Renal cortex interstitium (tissue), 11 donors: ENCODE results near the gene CRTC3. TPM values are rescaled to one million over a fixed set of nuclear protein-coding genes. Genes with fewer than 3 reads are reported as not detected.
"Not testable (repeated sequence)": the region's sequence is repeated elsewhere in the genome, so short reads cannot be mapped to it uniquely, and the experiment has no call there.

Source experiments
- DNase-seq, 11 donors: peaks; one replicate each; pipeline ENCODE4 v3.0.0-alpha.2; 2013; ENCODE audit warnings: low read depth in 9 of 11, low spot score in 4 of 11; ENCODE audit errors: extremely low read depth in 1 of 11
- polyA plus RNA-seq, 3 donors: library from polyadenylated mRNA; unstranded; fragments of 120-200 nt; gene quantifications; one replicate each; pipeline ENCODE4 v1.2.1, GENCODE V29; 2013; ENCODE audit not compliant: insufficient read length in 3 of 3

CRTC3 gene
- polyA plus RNA-seq, 3 donors, result 29.1 to 35.4 (median 32.5) TPM

DNA sequence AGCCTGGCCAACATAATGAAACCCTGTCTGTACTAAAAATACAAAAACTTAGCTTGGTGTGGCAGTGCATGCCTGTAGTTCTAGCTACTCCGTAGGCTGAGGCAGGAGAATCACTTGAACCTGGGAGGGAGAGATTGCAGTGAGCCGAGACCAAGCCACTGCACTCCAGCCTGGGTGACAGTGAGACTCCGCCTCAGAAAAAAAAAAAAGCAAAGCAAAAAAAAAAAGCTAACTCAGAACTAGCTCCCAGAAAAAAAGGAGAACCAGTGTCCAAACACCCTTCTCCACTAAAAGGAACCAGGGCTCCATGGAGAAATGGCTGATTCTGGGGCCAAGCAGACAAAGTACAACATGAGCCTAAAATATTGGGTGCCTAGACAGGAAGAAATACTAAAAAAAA, 16.7 kb upstream of the CRTC3 start:
- no peak for DNase-seq

DNA sequence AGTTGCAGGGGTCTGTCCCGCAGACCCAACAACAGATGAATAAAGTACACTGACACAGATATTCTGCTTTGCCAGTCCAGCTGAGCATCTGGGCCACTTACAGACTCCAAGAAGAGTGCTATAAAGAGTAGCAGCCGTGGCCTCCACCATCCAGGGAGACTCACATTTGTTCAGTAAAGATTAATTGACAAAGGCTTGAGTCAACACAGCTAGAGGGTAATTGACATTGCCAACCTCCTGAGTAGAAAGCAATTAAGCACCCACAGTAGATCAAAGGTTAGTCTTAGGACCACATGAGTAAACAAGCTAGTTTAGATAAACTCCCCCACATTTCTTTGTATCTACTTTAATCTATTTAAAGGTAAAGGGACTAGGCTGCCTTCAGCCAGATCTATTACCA, 16.3 kb upstream of the CRTC3 start:
- DNase-seq, result no peak

DNA sequence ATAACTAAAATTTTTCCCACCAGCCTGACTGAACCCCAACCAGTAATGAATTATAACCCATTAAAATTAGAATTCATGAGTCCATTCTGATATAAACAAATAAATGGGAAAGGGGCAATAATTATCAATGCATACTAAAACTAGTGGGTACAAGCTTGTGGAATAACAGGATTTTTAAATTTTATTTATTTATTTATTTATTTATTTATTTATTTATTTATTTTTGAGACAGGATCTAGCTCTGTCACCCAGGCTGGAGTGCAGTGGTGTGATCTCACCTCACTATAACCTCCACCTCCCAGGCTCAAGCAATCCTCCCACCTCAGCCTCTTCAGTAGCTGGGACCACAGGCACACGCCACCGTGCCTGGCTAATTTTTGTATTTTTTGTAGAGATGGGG, 15.8 kb upstream of the CRTC3 start:
- not testable (repeated sequence) for DNase-seq

DNA sequence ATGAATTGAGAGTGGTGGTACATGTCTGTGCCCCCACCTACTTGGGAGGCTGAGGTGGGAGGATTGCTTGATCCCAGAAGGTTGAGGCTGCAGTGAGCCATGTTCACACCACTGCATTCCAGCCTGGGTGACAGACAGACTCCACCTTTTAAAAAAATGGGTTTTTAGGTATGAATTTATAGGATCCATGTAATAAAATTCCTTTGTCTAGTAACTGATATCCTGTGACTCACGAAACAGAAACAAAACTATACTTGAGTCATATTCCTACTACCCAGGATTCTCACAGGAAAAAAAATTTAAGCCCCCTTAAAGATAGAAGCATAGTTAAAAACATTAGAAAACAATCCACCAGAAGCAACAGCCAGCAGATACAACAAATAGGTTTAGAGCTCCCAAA, 10.0 kb upstream of the CRTC3 start:
- no peak for DNase-seq

DNA sequence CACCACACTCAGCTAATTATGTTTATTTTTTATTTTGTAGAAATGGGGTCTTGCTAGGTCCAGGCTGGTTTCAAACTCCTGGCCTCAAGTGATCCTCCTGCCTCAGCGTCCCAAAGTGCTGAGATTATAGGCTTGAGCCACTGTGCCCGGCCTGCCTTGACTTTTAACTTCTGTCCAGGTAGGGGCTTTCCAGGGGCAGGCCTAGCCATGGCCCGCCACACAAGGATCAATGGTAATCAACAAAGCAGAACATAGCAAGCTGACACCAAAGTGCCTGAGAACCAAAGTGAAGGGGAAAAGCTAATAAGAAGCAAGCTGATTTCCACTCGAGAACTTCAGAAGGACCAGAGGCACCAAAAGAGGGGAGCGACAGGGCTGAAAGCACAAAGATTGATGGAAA, 9.4 kb upstream of the CRTC3 start:
- DNase-seq, result no peak

DNA sequence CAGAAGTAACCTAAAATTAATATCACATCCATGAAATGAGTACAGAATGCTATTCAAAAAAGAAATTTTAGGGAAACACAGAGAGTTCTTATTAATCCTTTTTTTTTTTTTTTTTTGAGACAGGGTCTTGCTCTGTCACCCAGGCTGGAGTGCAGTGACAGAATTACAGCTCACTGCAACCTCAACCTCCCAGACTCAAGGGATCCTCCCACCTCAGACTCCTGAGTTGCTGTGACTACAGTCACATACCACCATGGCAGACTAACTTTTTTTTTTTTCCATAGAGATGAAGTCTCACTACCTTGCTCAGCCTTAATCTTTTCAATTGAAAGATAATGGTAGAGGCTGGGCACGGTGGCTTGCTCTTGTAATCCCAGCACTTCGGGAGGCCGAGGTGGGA, 6.3 kb upstream of the CRTC3 start:
- no peak for DNase-seq

DNA sequence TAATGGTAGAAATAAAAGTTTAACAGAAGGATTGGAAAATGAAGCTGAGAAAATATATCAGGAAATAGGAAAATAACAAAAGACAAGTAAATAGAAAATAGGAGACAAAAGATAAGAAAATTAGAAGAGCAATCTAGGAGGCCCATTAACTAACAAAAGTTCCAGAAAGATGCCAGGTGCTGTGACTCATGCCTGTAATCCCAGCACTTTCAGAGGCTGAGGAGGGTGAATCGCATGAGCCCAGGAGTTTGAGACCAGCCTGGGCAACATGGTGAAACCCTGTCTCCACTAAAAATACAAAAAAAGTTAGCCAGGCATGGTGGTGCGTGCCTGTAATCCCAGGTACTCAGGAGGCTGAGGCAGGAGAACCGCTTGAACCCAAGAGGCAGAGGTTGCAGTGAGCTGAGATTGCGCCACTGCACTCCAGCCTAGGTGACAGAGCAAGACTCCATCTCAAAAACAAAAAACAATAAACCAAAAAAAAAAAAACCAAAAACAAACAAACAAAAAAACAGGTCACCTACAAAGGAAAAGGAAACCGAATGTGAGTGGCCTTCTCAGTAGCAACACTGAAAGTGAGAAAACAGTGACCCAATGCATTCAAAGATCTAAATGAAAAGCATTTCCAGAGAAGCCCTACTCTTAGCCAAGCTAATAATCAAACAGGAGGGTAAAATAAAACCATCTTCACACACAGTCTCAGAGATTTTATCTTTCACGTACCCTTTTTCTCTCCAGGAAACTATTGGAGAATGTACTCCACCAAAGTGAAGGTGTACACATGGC, 5.5 kb upstream of the CRTC3 start:
- not testable (repeated sequence) for DNase-seq

DNA sequence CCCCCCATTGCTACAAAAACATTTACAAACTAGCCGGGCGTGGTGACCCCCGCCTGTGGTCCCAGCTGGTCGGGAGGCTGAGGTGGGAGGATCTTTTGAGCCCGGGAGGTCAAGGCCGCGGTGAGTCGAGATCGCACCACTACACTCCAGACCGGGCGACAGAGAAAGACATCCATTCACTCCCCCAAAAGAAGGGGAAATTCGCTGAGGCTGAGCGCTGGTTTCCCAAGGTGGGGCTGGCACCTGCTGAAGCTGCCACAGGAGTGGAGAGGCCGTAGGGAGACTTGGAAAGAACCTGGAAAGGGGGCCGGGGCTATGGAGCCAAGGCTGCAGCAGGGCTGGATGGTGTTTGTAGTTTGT, 732 bp upstream of the CRTC3 start:
- DNase-seq, result no peak

DNA sequence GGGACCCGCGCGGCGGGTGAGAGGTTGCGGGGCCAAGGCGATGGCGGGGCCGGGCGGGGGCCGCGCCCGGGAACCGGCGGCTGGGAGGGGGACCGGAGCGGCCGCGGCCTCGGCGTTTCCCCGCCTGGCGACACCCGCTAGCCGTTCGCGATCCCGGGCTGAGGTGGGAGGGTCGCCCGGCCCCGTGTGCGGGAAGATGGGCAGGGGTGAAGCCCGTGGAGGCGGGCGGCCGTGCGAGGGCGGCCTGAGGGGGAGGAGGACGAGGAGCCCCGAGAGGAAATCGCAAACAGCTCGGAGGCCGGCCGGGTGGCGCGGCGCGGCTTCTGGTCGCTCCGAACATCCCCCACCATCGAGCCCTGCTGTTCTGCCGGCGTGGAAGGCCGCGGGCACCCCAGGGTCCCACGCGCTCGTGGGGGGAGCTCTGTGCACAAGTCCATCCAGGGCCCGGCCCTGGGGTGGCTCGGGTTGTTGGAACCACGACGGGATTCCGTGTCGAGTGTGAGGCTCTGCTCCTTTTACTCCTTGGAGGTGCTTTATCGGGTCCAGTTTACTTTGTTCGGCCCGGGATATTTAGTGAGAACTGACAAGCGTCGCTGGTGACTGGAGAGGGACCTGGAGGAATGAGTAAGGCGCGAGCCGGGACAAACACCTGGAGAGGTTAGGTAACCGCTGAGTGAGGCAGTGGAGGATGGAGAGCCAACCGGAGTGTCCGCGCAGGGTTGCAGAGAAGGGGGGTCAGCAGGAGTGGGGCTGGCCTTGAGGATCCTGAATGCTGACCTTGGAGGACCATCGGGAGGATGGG, 728 bp downstream of the CRTC3 start:
- peak in 7 of 11 donors; percentile 29 to 70 (median 45) for DNase-seq

DNA sequence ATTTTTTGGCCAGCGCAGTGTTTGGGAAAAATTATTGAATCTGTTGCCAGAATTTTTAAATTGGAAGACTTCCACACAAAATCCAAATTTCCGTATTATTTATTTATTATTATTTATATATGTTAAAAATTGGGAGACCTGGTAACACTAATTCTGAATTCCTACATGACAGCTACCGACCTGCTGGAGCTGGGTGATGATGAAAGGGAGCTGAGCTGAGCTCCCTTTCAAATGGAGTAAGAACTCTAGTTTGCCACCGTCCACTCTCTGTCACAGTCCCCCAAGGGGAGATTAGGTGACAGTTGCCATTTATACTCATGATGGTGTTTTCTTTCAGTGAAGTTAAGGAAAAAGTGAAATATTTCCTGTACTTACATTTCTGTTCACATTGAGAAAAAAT, 1.4 kb downstream of the CRTC3 start:
- no peak for DNase-seq

DNA sequence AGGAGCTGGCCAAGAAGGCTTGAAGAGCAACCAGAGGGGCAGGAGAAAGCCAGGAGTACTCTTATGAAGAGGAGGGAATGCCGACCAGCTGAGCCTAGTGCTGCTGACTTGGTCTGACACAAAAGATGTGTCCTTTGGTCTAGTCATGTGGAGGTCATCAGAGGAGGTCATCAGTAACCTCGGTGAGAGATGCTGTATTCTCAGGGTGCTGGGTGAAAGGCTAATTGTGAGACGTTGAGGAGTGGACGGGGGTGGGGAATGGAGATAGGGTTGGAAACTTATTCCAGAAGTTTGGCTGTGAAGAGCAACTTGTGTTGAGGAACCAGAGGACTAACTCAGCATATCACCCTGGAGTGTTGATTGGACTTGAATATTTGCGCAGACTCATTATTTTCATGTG, 5.5 kb downstream of the CRTC3 start:
- no peak for DNase-seq

DNA sequence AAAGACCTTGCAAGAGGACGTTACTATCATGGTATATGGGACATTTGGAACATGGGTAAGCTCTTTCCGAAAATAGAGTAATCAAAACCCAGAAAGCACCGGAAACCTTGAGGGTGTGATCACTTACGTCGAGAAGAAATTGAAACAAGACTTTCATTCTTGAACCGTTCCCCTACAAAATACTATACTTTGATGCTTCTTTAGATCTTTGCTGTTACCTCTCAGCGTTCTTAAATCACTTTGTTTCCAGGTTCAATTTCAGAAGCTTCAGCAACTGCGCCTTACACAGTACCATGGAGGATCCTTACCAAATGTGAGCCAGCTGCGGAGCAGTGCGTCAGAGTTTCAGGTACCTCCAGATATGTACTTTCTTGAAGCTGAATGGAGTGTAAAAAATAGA, 10.1 kb downstream of the CRTC3 start:
- DNase-seq, result no peak

DNA sequence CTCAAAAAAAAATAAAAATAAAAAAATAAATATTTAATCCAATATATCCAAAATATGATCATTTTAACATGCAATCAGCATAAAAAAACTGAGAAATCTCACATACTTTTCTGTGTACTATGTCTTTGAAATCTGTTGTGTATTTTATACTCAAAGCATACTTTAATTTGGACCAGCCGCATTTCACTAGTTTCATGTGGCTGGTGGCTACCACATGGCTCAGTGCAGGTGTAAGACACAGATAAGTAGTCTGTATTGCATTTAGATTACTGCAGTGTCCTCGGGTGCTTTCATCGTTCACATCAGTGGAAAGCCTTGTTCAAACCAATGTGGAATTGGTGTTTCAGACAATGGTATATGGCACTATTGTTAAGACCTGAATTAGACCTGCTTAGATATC, 11.0 kb downstream of the CRTC3 start:
- DNase-seq, result no peak

DNA sequence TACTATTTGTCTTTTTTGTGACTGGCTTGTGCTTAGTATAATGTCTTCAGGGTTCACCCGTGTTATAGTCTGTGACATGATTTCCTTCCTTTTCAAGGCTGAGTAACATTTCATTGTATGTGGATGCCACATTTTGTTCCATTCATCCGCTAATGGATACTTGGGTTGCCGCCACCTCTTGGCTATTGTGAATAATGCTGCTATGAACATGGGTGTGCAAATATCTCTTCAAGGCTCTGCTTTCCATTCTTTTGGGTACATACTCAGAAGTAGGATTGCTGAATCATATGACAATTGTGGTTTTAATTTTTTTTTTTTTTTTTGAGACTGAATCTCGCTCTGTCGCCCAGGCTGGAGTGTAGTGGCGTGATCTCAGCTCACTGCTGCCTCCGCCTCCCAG, 15.4 kb downstream of the CRTC3 start:
- DNase-seq, result no peak

DNA sequence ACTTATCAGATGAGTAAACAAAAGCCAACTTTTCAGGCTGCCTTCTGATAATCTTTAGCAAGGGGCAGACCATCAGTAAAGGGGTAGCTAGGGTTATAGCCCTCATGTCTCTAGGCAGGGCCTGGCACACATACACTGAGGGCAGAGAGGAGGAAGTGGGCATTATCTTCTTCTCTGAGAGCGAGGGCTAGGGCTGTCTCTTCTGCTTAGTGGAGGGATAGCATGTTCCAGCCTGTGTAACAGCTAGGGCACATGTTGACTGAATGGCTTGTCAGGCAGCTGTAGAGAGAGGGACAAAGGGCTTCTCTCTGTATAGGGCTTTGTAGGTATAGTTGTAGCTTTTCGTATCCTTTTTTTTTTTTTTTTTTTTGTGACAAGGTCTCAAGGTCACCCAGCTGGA, 17.8 kb downstream of the CRTC3 start:
- DNase-seq, result no peak

DNA sequence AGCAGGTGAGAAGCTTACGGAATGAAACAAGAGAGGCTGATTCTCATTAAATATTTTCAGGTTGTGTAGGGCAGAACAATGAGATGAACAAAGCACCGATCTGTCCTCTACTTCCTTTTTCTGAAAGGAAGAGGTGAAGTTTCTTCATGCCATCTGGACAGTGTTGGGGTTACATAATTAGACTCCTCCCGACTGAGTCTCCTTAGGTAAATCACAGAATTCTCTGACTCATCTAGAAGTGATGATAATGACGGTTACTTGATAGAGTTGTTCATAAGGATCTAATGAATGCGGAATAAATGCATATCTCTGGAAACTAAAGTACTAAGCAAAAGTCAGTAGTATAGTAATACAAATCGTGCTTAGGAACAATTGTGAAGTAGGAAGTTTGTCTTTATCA, 21.2 kb downstream of the CRTC3 start:
- DNase-seq, result no peak

DNA sequence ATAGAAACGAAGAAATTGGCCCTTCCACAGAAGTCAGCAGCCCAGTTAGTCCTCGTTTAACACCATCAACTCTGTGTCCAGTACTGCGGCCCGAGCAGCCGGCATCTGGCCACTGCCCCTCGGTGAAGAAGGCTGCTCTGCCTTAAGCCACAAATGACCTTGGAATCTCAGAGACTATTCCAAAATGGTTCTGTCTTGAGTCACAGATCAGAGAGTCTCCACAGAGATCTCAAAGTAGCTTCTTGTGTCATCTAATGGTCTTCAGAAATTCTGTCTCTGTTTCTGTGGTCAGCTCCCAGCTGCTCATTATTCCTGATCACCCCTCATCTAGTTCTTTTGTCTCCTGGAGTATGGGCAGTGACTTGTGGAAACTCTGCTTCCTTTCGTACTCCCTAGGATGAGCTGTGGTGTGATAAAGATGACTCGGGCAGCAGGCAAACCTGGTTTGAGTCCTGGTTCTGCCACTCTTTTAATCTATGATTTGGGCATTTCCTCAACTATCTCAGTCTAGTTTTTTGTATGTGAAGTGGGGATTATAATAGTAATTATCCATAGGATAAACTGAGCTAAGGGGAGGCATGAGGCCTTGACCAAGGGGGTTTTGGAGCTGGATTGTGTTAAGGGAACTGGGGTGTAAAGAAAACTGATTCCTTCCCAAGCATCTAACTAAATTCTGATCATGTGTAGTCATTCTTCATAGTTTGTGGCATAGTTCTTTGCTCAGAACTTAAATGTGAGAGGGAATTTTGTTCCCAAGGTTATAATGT, 22.6 kb downstream of the CRTC3 start:
- DNase-seq, result no peak

DNA sequence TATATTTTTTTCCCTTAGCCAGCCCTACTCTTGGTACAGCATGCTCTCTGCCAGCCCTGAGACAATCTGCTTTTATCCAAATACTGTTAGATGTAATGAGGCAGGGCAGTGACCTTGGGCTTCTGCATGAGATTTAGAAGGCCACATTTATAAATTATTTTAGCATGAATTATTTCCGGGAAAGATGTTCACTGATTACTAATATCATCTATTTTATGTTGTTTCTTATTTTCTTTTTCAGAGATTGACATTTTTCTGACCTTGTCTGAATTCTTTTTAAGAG, 23.1 kb downstream of the CRTC3 start:
- DNase-seq, result no peak

DNA sequence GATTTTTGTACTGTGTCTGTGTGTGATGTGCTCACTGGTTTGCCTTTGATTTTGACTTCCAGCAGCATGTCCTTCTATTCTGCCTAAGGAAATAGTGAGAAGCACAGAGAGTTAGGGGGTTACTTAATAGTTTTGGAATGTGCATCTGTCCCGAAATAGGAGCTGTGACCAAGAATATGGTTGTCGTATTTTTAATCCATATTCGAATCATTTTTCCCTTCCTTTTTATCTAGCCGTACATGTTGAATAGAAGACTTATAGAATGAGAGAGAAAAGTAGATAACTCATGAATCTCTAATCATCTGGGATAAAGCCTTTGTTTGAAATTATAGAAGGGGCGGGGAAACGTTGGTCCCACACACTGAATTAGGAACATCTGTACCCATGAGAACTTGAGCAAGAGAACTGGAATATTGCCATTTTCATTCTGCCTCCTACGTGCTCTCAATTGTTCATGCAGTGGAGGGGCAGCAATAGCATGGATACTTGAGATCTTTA, 23.6 kb downstream of the CRTC3 start:
- DNase-seq, result no peak
